8988T (cell line): Measurements from ENCODE around the gene XXYLT1.

ENCODE experiments used
- DNase-seq: peaks from one replicate; pipeline ENCODE4 v3.0.0; 2011

Gene XXYLT1

DNA sequence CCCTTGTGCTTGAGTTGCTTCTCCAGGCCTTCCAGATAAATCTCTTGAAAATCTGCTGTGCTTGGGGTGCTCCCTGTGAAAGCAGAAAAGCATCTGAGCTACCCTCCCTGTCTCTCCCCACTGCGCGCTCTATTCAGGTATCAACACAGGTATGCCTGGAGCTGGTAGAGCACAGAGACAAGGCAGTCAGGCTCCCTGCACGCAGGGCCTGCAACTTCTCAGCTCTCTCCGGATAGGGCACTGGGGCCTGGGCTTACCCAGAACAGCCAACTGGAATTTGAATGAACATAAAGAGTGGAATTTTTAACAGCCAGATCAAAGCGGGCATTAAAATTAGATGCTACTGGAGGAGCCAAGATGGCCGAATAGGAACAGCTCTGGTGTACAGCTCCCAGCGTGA, 183.6 kb downstream of the XXYLT1 start:
- DNase-seq, result no peak

DNA sequence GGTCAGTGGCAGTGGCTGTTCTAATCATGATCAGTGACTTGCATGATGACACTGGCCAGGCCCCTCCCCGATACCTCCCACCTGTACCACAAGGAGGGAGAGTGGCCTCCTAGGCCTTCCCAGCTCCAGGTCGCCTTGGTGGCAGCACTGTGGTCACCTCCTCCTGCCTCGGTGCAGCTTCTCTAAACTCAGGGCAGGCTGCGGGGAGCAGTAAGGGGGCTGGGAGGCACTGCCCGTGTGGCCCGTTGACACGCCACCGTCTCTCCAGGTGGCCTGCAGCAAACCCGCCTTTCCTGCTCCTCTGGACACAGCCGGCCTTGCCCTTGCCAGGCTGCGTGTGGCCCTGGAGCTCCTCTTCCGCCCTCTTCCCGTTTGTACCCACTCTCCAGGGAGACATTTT, 184.1 kb downstream of the XXYLT1 start:
- no peak for DNase-seq

DNA sequence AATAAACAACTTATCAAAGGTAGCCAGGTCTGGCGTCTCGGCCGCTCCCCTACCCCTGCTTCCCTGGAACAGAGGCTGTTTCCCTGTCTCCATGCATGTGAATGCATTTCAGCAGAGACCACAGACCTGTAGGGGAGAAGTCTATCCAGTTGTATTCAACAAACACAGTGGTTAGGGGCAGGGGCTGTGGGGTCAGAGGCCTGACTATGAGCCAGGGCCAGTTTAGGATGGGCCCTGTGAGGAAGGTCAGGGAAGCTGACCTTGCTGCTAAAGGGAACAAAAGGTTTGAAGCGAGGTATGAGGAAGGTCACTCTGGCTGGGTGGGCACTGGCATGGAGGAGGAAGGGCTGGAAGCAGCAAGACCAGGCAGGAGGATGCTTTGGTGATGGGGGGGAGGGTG, 184.6 kb downstream of the XXYLT1 start:
- DNase-seq, result no peak

DNA sequence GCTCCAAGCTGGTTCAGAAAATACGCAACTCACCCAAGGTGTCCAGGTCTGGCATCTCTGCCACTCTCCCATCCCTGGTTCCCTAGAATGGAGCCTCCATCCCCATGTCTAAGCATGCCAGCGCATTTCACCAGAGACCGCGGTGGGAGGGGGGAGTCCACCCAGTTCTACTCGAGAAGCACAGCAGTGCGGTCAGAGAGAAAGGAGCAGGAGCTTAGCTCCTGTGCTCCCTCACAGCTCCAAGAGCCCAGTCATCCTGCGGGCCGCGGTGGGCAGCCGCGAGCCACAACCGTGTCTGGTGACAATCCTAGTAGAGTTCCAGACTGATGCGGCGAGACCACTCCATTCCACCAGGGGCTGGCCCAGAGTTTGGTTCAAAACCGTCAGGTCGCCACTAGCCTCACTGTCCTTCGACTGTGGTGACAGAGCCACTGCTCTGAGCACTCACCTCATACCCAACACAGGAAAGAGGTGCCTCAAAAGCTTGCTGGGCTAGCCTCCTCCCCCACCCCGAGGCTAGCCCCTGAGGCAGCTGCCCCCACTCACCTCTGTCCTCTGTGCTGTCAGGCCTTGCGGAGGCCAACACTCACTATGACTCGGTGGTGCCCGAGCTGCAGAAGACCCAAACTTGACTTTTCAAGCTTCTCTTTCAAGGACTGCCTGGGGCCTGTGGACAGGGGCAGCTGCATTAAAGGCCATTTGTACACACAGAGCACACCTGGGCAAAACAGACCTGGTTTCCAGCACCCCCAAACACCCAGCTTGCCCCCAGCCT, 185.4 kb downstream of the XXYLT1 start:
- DNase-seq, result no peak

DNA sequence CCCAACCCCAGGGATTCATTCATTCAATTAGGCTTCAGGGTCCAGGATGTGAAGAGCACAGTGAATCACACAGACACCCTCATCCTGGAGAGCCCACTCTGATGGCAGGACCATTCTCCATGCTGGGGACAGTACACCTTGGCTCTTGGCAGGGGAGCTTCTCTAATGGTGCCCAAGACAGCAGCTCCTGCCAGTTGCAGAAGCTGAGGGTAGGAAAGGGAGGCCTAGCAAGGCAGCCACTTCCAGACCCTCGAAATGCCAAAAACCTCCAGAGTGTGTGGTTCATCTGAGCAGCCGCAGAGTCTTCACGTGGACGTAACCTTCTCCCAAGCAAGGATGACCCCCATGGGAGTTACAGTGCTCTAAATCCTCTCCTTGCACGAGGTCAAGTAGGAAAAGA, 186.2 kb downstream of the XXYLT1 start:
- no peak for DNase-seq

DNA sequence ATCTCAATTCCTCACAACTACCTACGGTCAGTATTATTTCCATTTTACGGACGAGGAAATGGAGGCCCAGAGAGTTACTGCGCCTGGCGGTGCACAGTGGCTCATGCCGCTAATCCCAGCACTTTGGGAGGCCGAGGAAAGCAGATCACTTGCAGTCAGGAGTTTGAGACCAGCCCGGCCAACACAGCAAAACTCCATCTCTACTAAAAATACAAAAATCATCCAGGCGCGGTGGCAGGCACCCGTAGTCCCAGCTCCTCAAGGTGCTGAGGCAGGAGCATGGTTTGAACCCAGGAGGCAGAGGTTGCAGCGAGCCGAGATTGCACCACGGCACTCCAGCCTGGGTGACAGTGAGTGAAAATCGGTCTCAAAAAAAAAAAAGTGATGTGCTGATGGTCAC, 187.3 kb downstream of the XXYLT1 start:
- no peak for DNase-seq

DNA sequence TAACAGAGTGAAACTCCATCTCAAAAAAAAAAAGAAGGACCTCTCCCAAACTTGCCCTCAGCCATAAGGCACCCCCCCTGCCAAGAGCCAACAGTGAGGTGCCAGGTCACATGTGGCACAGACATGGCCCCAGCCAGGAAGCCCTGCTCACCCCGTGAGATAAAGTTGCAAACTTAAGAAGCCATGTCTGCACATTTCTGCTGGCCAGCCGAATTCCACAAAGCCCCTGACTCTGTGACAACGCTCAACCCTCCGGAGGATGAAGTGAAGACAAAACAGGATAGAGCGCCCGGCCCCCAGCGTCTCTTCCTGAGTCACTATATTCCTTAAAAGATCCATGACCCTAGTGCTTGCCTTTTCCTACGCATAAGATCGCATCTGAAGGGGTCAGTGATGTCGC, 188.1 kb downstream of the XXYLT1 start:
- DNase-seq, result no peak

DNA sequence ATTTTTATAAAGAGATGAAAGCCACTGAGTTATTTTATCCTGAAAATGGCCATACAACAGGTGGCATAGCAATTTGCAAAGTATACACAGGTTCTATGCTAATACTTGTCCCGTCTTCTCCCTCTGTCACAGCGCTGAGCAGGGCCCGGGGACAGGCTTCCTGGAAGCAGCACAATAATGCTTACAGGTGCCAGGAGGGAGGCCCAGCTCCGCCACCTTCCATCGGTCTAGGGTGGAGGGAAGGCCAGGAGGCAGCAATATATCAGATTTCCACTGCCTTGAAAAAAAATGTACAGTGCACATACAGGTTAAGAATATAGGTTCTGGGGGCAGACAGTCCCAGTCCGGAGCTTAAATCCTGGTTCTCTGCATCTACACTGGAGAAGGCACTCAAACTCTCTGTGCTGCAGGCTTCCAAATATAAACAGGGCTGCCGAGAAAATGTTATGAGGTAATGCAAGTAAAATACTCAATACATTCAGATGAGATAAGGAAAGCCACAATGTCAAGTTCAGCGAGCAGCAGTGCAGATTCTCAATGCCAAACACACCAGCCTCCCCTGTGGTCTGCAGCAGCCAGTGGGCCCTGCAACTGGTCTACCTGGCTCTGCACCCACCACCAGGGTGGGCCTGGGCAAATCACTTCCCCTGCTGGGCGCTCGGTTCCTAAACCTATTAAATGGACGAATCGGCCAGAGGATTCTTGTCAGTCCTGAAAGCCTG, 189.6 kb downstream of the XXYLT1 start:
- no peak for DNase-seq

DNA sequence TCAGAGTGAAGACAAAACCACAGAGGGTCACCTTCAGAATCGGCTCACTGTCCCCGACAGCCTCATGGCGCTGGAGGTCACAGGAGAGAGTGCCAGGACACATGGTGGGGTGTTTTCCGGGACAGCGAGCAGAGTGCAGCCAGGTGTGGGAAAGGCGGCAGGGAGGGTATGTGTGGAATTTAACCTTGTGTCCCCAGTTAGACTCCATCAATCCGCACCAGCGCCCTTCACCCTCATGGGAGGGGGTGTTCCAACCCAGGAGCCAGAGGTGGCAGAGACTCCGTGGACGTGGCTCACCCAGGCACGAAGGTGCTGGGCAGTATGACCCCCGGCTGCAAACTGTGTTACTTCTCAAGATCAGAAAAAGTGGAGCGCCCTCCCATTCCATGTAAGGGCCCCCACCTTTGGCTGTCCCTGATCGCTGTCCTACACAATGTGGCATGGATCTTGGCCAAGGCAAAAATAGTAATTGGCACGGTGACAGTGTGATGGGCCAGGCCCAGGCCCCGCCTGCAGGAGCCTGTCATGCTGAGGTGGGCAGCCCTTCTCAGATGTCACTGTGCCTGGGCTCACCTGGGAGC, 190.3 kb downstream of the XXYLT1 start:
- DNase-seq, result no peak

DNA sequence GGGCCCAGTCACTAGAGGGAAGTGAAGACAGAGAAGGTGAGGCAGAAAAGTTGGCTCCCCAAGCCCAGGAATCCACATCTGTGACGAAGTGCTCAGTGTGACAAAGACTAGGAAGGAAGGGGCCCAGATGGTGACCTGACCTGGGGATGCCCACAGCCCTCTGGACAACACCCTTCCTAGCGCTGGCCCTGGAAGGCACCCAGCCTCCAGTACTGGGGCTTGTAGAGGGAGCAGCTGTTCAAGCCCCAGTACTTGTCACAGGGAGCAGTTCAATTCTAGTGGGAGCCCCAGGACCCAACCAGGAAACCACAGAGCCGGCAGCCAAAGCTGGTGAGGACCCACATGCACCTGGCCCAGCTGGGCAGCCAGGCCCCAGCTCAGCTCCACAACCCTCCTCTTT, 190.8 kb downstream of the XXYLT1 start:
- DNase-seq, result no peak

DNA sequence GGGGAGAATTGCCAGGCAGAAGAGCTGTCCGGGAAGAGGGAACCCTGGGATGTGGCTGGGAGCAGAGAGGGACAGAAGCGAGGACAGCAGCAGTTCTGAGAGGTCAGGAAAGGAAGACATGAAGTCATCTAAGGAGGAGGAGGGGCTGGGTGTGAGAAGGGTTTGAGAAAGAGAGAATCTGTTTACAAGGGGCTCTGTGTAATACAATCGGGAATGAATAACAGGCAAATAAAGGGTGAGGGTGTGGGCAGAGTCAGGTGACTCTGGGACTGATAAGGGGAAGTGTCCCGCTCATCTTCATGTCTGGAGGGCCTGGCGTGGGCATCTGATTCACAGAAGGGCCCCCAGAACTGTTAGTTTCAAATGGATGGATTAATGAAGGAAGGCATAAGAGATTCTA, 191.3 kb downstream of the XXYLT1 start:
- DNase-seq, result no peak

DNA sequence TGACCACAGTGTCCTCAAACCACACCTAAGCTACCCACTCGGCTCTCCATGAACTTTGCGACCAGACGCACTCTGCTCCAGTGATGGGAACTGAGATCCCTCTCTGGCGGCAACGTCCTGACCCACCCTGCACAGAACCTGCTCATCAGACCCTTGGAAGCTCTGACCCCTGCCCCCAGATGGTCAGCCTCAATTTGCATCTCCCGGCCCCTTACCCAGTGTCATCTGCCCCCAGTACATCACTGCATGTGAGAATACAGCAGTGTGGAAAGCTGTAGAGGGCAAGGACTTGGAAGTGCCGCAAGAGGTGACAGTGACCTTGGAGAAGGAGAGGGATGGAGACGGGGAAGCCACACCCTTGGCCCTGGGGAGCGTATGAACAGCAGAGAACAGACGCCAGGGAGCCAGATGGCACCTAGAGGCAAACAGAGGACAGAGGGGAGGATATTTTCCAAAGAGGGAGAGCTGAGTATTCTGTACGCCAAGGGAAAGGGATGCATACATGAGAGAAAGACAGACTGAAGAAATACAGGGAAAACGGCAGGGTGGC, 192.0 kb downstream of the XXYLT1 start:
- no peak for DNase-seq

DNA sequence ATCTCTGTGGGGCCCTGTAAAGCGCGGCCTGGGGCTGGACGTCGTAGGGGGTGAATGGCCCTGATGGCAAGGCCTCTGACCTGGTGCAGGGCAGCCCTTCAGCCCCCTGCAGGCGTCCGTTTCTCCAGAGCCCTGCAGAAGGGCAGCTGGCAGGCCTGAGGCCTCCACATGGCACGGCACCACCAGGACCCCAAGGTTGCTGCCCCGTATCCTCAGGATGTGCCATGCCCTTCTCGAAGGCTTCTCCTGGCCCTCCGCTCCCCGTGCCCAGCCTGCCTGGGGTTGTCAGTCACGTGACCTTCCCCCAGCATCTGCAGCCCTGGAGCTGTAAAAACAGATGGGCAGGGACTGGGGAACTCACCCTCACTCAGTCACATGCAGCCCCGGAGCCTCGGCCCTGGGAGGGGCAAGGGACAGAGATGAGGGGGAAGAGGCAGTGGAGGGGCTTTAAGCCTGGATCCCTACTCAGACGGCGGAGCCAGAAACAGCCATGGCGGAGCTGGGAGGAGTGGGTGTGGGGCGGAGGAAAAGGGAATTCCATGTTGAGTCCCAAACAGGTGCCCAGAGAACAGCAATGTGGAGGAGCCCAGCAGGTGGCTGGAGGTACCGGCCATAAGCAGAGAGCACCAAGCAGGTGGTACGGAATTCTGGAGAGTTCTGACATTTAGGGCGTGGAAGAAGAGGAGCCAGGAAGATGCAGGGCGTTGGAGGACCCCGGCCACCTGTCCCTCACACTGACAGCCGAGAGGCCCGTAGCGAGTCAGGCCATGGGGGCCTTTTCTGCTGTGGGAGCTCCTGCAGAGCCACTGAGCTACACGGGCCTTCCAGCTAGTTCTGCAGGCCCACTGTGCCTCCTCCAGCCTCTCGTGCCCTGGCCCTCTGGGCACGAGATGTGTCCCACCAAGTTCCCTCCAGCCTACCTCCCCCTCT, 193.1 kb downstream of the XXYLT1 start:
- DNase-seq, result no peak

DNA sequence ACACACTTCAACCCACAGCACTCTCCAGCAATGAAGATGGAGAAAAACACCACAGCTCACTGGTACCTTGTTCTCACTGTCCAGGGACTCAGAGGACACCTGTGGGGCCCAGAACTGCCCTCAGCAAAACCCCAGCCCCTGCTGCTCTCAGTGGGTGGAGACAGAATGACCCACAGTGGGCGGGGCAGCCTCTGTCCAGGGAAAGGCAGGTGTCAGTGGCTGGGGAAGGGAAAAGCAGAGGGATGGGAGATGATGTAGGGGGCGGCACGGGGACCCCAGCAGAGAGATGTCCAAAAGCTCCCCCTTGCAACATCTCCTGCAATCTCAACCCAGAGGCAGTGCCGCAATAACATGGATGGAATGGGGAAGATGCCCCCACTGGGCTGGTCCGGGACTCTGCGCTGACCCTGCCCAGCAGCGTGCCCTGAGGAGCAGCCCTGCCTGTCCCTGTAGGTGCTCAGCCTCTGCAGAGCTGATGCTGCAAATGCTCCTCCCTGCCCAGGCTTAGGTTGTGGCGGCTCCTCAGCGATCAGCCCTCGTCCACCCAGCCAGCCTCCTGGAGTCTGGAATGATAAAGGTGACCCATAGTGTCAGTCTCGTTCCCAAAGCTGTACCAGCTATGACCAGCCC, 193.9 kb downstream of the XXYLT1 start:
- no peak for DNase-seq

DNA sequence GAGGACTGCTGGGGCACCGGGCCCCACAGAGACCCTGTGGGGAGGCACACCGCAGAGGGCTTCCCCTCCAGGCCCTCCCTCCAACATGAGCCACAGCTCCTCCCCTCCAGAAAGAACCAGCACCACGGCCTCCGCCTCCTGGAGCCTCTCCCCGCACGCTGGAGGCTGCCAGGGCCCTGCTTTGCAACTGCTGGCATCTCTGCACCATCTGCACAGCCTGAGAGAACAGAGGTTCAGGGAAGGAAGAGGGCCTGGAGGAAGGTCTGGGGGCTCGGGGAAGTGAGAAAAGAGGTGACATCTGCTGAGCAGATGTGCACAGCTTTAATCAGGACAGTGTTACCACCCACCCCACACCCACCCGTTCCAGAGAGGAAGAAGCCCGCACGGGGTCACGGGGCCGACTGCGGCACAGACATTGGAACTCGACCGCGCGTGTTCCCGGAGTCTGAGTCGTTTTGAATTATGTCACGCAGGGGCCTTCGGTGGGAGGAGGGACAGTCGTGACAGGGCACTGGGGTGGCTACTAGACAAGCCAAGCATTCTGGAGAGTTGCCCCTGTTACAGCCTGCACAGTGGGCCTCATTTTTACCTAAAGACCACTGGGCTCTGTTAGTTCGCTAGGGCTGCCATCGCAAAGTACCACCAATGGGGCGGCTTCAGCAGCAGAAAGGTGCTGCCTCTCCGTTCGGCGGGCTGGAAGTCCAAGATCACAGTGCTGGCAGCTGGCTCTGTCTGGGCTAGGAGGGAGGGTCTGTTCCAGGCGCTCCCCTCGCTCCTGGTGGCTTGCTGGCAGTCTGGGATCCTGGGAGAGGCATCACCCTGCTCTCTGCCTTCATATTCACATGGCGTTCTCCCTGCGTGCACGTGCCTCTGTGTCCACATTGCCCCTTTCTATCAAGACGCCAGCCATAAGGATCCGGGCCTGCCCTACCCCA, 194.8 kb downstream of the XXYLT1 start:
- no peak for DNase-seq

DNA sequence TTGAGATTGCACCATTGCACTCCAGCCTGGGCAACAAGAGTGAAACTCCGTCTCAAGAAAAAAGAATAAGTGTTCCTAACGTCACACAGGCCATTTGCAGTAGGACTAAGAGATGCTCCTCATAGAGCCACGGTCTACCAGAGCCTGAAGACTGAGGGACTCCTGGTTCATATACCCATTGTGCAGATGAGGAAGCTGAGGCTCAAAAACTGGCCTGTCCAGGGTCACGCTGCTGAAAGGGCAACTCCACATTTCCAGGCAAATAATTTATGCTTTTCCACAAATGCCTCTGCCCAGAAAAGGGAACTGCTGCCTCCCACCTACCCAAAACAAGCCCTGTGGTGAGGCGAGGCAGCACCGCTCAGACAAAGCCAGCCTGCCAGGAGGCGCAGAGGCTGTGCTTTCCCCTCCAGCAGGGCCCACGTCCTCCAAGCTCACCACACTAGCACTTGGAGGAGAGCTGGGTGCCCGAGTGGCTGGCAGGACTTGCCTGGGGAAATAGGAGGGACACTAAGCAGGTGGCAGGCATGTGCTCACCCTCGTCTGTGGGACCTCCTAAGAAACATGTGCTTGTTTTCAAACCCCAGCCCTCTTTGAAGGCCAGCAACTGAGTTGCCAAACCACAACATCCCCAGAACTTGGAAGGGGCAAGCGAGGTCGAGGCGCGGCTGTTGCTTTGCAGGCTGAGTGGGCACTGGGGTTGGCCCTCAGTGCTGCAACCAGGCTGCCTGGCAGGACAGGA, 195.6 kb downstream of the XXYLT1 start:
- DNase-seq, result no peak

DNA sequence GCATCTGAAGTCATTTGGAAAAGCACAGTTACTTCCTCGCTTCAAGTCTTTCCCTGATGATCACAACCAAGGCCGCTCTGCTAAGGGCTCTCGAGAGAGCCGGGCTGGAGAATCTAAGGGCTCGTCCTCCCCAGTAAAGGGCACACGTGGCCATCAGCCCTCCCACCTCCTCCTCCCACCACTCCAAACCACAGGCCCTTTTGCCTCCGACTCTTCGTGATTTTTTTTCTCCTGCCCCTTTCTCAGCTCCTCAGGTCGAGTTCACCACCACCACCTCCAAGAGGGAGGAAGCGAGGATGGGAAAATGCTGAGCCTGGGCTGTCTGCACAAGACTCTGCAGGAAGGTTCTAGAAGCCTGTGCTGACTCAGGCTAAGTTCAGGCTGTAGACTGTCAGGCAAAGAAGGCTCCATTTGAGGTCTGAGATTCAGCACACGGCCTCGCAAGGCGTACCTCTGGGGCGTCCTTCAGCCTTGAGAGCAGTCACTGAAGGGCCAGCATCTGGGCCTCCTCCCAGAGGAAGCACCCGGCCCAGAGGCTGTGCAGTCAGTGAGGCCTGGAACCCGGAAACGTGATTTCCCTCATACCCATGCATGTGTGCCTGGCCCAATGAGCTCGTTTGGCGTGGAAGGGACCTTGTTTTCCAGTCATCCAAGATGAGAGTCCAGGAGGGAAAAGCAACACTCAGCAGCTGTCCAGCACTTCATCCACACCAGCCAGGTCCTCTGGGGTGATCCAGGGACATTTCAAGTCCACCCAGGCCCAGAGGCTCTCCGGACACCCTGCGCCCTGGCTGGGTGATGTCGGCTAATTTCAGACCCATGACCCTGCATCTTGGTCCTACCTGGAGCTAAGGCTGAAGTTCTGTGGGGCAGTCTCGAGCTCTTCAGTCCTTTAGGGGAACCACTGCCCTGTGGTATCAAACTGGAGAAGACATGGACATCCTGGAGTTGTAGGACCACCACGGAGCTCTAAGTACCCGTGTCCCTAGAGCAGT, 196.8 kb downstream of the XXYLT1 start:
- DNase-seq, result no peak

DNA sequence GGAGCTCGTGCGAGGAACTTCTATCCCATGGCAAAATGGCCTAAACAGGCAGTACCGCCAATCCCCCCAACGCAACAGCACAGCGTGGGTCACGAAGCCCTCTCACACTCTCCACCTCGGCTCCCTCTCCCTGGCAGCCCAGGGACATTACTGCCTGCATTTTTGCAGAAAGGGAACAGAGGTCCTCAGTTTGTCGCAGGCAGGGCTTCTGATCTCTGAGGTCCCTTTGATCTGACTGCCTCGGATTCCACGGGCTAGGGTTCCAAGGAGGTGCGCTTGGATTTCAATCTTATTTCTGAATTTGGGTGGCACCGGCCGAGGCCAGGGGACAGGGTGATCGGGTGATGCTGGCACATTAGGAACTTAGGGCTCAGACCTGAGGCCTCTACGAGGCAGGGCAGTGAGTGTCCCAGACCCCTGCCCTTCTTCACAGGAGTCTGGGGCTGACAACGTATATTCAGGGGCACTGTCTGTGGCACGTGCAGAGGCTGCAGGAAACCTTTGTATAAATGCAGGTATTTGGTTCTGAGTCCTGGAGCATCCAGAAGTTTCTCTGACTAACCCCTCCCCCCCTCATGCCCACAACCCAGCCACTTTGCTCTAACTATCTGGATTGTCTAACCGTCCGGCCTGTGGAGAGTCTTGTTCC, 197.9 kb downstream of the XXYLT1 start:
- DNase-seq, result no peak
